Erythroblast (primary cell): Measurements from ENCODE around the gene TAPBP.

Experiments
- GATA1 ChIP-seq: IDR thresholded peaks from 2 replicates; pipeline ENCODE4 v1.6.1; 2011; ENCODE audit warnings: low read depth, mild to moderate bottlenecking, control low read depth, low read length, moderate library complexity
- POLR2A ChIP-seq: IDR thresholded peaks from 2 replicates; pipeline ENCODE4 v1.6.1; 2011; ENCODE audit warnings: mild to moderate bottlenecking, low read length

GRCh38 chr6:33343953-33344611, 30.2 kb upstream of the TAPBP start:
- TF ChIP-seq POLR2A (no peak), GATA1 (no peak)
